Measurements from ENCODE around the gene HSD17B1.

DNA sequence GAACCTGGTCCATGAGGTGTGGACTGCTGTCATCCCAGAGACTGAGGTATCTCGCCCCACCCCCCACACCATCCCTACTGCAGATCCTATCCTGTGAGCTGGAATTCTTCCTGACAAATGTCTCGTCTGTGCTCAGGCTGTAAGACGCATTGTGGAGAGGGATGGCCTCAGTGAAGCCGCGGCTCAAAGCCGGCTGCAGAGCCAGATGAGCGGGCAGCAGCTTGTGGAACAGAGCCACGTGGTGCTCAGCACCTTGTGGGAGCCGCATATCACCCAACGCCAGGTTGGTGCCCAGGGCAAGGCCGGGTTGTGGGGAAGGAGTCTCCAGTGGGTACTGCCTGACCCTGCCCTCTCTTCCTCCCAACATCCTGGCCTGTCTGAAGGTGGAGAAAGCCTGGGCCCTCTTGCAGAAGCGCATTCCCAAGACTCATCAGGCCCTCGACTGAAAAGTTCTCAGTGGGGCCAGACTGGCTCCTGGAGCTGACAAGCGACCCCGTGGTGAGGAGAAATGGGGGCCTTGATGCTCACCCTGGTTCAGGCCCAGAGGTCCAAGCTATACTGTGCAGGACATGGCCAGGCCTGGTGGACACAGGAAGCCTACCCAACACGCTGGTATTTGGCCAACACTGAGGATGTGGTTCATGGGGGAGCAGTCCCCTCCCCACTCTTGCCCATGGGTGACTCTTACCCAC is 12.9 kb downstream of the HSD17B1 start:
- TF ChIP-seq, protein P1, sequence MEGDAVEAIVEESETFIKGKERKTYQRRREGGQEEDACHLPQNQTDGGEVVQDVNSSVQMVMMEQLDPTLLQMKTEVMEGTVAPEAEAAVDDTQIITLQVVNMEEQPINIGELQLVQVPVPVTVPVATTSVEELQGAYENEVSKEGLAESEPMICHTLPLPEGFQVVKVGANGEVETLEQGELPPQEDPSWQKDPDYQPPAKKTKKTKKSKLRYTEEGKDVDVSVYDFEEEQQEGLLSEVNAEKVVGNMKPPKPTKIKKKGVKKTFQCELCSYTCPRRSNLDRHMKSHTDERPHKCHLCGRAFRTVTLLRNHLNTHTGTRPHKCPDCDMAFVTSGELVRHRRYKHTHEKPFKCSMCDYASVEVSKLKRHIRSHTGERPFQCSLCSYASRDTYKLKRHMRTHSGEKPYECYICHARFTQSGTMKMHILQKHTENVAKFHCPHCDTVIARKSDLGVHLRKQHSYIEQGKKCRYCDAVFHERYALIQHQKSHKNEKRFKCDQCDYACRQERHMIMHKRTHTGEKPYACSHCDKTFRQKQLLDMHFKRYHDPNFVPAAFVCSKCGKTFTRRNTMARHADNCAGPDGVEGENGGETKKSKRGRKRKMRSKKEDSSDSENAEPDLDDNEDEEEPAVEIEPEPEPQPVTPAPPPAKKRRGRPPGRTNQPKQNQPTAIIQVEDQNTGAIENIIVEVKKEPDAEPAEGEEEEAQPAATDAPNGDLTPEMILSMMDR (IDR thresholded peaks at IDR 0.05) = no peak
- TF ChIP-seq POLR2AphosphoS5 (IDR thresholded peaks at IDR 0.05) (no peak), EP300 (IDR thresholded peaks at IDR 0.05) (no peak), POLR2A (IDR thresholded peaks at IDR 0.05) (no peak)

Data from upper lobe of left lung (tissue), 4 donors.